ENCODE results near the gene NUP42. TPM values are rescaled to one million over a fixed set of nuclear protein-coding genes. Genes with fewer than 3 reads are reported as not detected.
A peak's percentile ranks its signal among the peaks of the same experiment; 100 is the strongest.

NUP42 gene, protein sequence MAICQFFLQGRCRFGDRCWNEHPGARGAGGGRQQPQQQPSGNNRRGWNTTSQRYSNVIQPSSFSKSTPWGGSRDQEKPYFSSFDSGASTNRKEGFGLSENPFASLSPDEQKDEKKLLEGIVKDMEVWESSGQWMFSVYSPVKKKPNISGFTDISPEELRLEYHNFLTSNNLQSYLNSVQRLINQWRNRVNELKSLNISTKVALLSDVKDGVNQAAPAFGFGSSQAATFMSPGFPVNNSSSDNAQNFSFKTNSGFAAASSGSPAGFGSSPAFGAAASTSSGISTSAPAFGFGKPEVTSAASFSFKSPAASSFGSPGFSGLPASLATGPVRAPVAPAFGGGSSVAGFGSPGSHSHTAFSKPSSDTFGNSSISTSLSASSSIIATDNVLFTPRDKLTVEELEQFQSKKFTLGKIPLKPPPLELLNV
- total RNA-seq (28.8 TPM), polyA plus RNA-seq (ENCODE audit: insufficient read depth, low read depth, low replicate concordance) (24.8 TPM)
- long read RNA-seq, donor 1, transcript NUPL2-201 (7 exons, 1,795 nt), result major isoform, 7 of 16 reads
- long read RNA-seq, donor 1, partial matches to known transcripts, result 5 of 16 reads
- long read RNA-seq, donor 1, other reads (novel, unspliced or antisense), result 0 of 16 reads
- long read RNA-seq, donor 2, transcript NUPL2-211 (3 exons, 739 nt), result minor isoform, 5 of 18 reads
- long read RNA-seq, donor 2, transcript NUPL2-201 (7 exons, 1,795 nt), result major isoform, 8 of 18 reads
- long read RNA-seq, donor 2, partial matches to known transcripts, result 0 of 18 reads
- long read RNA-seq, donor 2, other reads (novel, unspliced or antisense), result 0 of 18 reads
- long read RNA-seq, donor 3, transcript NUPL2-201 (7 exons, 1,795 nt), result major isoform, 11 of 27 reads
- long read RNA-seq, donor 3, transcript NUPL2-211 (3 exons, 739 nt), result minor isoform, 6 of 27 reads
- long read RNA-seq, donor 3, partial matches to known transcripts, result 8 of 27 reads
- long read RNA-seq, donor 3, other reads (novel, unspliced or antisense), result 0 of 27 reads
- long read RNA-seq, donor 4, transcript NUPL2-201 (7 exons, 1,795 nt), result major isoform, 8 of 11 reads
- long read RNA-seq, donor 4, partial matches to known transcripts, result 0 of 11 reads
- long read RNA-seq, donor 4, other reads (novel, unspliced or antisense), result 0 of 11 reads
- long read RNA-seq, donor 5, partial matches to known transcripts, result 0 of 1 reads
- long read RNA-seq, donor 5, other reads (novel, unspliced or antisense), result 0 of 1 reads
- long read RNA-seq, donor 6, partial matches to known transcripts, result 0 of 7 reads
- long read RNA-seq, donor 6, other reads (novel, unspliced or antisense), result 0 of 7 reads
- long read RNA-seq, donor 7, partial matches to known transcripts, result 1 of 6 reads
- long read RNA-seq, donor 7, other reads (novel, unspliced or antisense), result 1 of 6 reads
- long read RNA-seq, donor 8, transcript NUPL2-201 (7 exons, 1,795 nt), result major isoform, 8 of 9 reads
- long read RNA-seq, donor 8, partial matches to known transcripts, result 0 of 9 reads
- long read RNA-seq, donor 8, other reads (novel, unspliced or antisense), result 0 of 9 reads
- long read RNA-seq, donor 9, transcript NUPL2-201 (7 exons, 1,795 nt), result major isoform, 5 of 6 reads
- long read RNA-seq, donor 9, partial matches to known transcripts, result 0 of 6 reads
- long read RNA-seq, donor 9, other reads (novel, unspliced or antisense), result 0 of 6 reads
- long read RNA-seq, donor 10, transcript NUPL2-211 (3 exons, 739 nt), result major isoform, 9 of 20 reads
- long read RNA-seq, donor 10, transcript NUPL2-201 (7 exons, 1,795 nt), result major isoform, 9 of 20 reads
- long read RNA-seq, donor 10, partial matches to known transcripts, result 0 of 20 reads
- long read RNA-seq, donor 10, other reads (novel, unspliced or antisense), result 0 of 20 reads

GRCh38 chr7:23181684-23182553 lies at the start of gene NUP42:
TSS of gene NUP42 (plus strand) at chr7:23182048. CDS start at chr7:23182086, 38 bp downstream.
- Histone ChIP-seq H3K4me1 (ENCODE audit: control insufficient read depth in 2 of 3, insufficient read depth in 2 of 3, low read depth in 1 of 3, low read length in 3 of 3) (peaks cover 0 to 3% (median 0%) of the 10 kb centered on the region in 3 donors), H3K9ac (ENCODE audit: low read length in 3 of 3) (peak within 1 kb of the TSS; percentile 38 to 94 (median 93)), H3K36me3 (ENCODE audit: control insufficient read depth in 2 of 3, insufficient read depth in 3 of 3, low read length in 3 of 3) (peaks cover 0 to 10% (median 0%) of the 10 kb centered on the region in 3 donors), H3K9me3 (ENCODE audit: control insufficient read depth in 2 of 3, insufficient read depth in 1 of 3, low read length in 3 of 3) (no peaks in the 10 kb centered on the region), H3K27ac (ENCODE audit: low read depth in 2 of 2, low read length in 2 of 2) (peak within 1 kb of the TSS; percentile 78 to 84), H3K27me3 (ENCODE audit: control insufficient read depth, insufficient read depth, low read length) (no peaks in the 10 kb centered on the region), H3K4me3 (ENCODE audit: low read length in 3 of 3) (peak within 1 kb of the TSS; percentile 92 to 98 (median 96))
- FAIRE-seq, result no peak
- intact Hi-C loops (cut with DNase I), result no loop called here
- TF ChIP-seq, protein P1, sequence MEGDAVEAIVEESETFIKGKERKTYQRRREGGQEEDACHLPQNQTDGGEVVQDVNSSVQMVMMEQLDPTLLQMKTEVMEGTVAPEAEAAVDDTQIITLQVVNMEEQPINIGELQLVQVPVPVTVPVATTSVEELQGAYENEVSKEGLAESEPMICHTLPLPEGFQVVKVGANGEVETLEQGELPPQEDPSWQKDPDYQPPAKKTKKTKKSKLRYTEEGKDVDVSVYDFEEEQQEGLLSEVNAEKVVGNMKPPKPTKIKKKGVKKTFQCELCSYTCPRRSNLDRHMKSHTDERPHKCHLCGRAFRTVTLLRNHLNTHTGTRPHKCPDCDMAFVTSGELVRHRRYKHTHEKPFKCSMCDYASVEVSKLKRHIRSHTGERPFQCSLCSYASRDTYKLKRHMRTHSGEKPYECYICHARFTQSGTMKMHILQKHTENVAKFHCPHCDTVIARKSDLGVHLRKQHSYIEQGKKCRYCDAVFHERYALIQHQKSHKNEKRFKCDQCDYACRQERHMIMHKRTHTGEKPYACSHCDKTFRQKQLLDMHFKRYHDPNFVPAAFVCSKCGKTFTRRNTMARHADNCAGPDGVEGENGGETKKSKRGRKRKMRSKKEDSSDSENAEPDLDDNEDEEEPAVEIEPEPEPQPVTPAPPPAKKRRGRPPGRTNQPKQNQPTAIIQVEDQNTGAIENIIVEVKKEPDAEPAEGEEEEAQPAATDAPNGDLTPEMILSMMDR (IDR thresholded peaks at IDR 0.05; ENCODE audit: borderline replicate concordance, extremely low read depth, insufficient read depth), result no peak
- peak; percentile 97 to 99 (median 98) for DNase-seq

GRCh38 chr7:23133797-23134196 lies 48.1 kb upstream of the NUP42 start:
- no peak for DNase-seq
- Histone ChIP-seq H3K36me3 (ENCODE audit: control insufficient read depth in 2 of 3, insufficient read depth in 3 of 3, low read length in 3 of 3) (no peaks in the 10 kb centered on the region), H3K27me3 (ENCODE audit: control insufficient read depth, insufficient read depth, low read length) (no peaks in the 10 kb centered on the region), H3K9me3 (ENCODE audit: control insufficient read depth in 2 of 3, insufficient read depth in 1 of 3, low read length in 3 of 3) (no peaks in the 10 kb centered on the region), H3K9ac (ENCODE audit: low read length in 3 of 3) (no peak overlapping the region), H3K4me3 (ENCODE audit: low read length in 3 of 3) (no peak overlapping the region), H3K4me1 (ENCODE audit: control insufficient read depth in 2 of 3, insufficient read depth in 2 of 3, low read depth in 1 of 3, low read length in 3 of 3) (no peaks in the 10 kb centered on the region), H3K27ac (ENCODE audit: low read depth in 2 of 2, low read length in 2 of 2) (no peak overlapping the region)
- intact Hi-C loops (cut with DNase I), result no loop called here
- no peak for FAIRE-seq
- TF ChIP-seq, protein P1 (IDR thresholded peaks at IDR 0.05; ENCODE audit: borderline replicate concordance, extremely low read depth, insufficient read depth), result no peak
